Left renal pelvis (tissue), 4 donors: ENCODE results near the gene CAMSAP1. TPM values are rescaled to one million over a fixed set of nuclear protein-coding genes. Genes with fewer than 3 reads are reported as not detected.
"Not testable (repeated sequence)": the region's sequence is repeated elsewhere in the genome, so short reads cannot be mapped to it uniquely, and the experiment has no call there.

Experiments used
- DNase-seq, 4 donors: peaks; one replicate each; pipeline ENCODE4 v3.0.0-alpha.2; 2013; ENCODE audit warnings: low read depth in 4 of 4, low spot score in 3 of 4
- polyA plus RNA-seq, 4 donors: library from polyadenylated mRNA; unstranded; fragments of 120-200 nt; gene quantifications; one replicate each; pipeline ENCODE4 v1.2.1, GENCODE V29; 2013; ENCODE audit not compliant: insufficient read length in 4 of 4

Gene CAMSAP1
- polyA plus RNA-seq, 4 donors: 23.2 to 27.7 (median 24.5) TPM

- not testable (repeated sequence) for DNase-seq
Measured at GRCh38 chr9:135943604-135944003, 36.3 kb upstream of the CAMSAP1 start.

GRCh38 chr9:135941288-135941995, 34.1 kb upstream of the CAMSAP1 start:
- DNase-seq: no peak

GRCh38 chr9:135939351-135940265, 32.3 kb upstream of the CAMSAP1 start:
- DNase-seq: no peak

- DNase-seq: no peak
Measured at GRCh38 chr9:135937521-135938489, 30.5 kb upstream of the CAMSAP1 start.

GRCh38 chr9:135933114-135933513, 25.8 kb upstream of the CAMSAP1 start:
- no peak for DNase-seq

GRCh38 chr9:135932656-135933055, 25.3 kb upstream of the CAMSAP1 start:
- no peak for DNase-seq

- no peak for DNase-seq
Measured at GRCh38 chr9:135931349-135931820, 24.0 kb upstream of the CAMSAP1 start.

- no peak for DNase-seq
Measured at GRCh38 chr9:135930446-135931345, 23.4 kb upstream of the CAMSAP1 start.

GRCh38 chr9:135929656-135930445, 22.5 kb upstream of the CAMSAP1 start:
- no peak for DNase-seq

GRCh38 chr9:135928731-135929655, 21.6 kb upstream of the CAMSAP1 start:
- DNase-seq: no peak

GRCh38 chr9:135928074-135928730, 20.9 kb upstream of the CAMSAP1 start:
- DNase-seq: no peak

- no peak for DNase-seq
Measured at GRCh38 chr9:135927195-135928013, 20.1 kb upstream of the CAMSAP1 start.

GRCh38 chr9:135926402-135927194, 19.3 kb upstream of the CAMSAP1 start:
- no peak for DNase-seq

GRCh38 chr9:135925496-135926133, 18.3 kb upstream of the CAMSAP1 start:
- peak in 1 of 4 donors; percentile 24 for DNase-seq
